Endothelial cell (in vitro differentiated cells): Measurements from ENCODE around the gene SASH1. TPM values are rescaled to one million over a fixed set of nuclear protein-coding genes. Genes with fewer than 3 reads are reported as not detected.

Source experiments
- DNase-seq: peaks from one replicate; pipeline ENCODE4 v3.0.0; 2021; ENCODE audit warnings: low spot score
- H3K27ac Mint-ChIP-seq: one replicate; pipeline ENCODE4 v1.8.0; 2021; ENCODE audit warnings: mixed read lengths, inconsistent platforms; ENCODE audit not compliant: unreplicated experiment
- H3K27me3 Mint-ChIP-seq: one replicate; pipeline ENCODE4 v1.8.0; 2021; ENCODE audit warnings: mild to moderate bottlenecking, moderate library complexity, mixed read lengths, inconsistent platforms; ENCODE audit not compliant: unreplicated experiment
- H3K36me3 Mint-ChIP-seq: one replicate; pipeline ENCODE4 v1.8.0; 2021; ENCODE audit warnings: mild to moderate bottlenecking, low read depth, mixed read lengths, inconsistent platforms; ENCODE audit not compliant: unreplicated experiment
- H3K4me1 Mint-ChIP-seq: one replicate; pipeline ENCODE4 v1.8.0; 2021; ENCODE audit warnings: mild to moderate bottlenecking, mixed read lengths, inconsistent platforms; ENCODE audit not compliant: unreplicated experiment
- H3K4me3 Mint-ChIP-seq: one replicate; pipeline ENCODE4 v1.8.0; 2021; ENCODE audit warnings: mild to moderate bottlenecking, mixed read lengths, inconsistent platforms; ENCODE audit not compliant: unreplicated experiment
- H3K9me3 Mint-ChIP-seq: one replicate; pipeline ENCODE4 v1.8.0; 2021; ENCODE audit warnings: mixed read lengths, inconsistent platforms; ENCODE audit not compliant: unreplicated experiment
- CTCF ChIP-seq: fragments of 200-600 bp; sonication (generic); IDR thresholded peaks from one replicate; pipeline ENCODE4 v1.5.0; 2021; ENCODE audit warnings: antibody characterized with exemption; ENCODE audit not compliant: unreplicated experiment
- total RNA-seq: library from RNA; stranded (reverse); fragmentation: NEBNext Ultra II Directional; extraction: Animal tissue kit (Norgen Biotek cat#: 25700); gene quantifications from one replicate; pipeline ENCODE4 v1.2.1, GENCODE V29; 2021; ENCODE audit not compliant: unreplicated experiment

The SASH1 gene
- total RNA-seq, 1 donor from 2014 or later, result 138 TPM

GRCh38 chr6:148325316-148326068, 17.1 kb upstream of the SASH1 start:
- H3K4me3 Mint-ChIP-seq, result no peak overlapping the region
- no peak for TF ChIP-seq CTCF
- no peak for DNase-seq
- H3K27me3 Mint-ChIP-seq, result no peaks in the 10 kb centered on the region
- no peaks in the 10 kb centered on the region for H3K9me3 Mint-ChIP-seq
- H3K4me1 Mint-ChIP-seq, result peaks cover 21% of the 10 kb centered on the region
- H3K36me3 Mint-ChIP-seq, result no peaks in the 10 kb centered on the region
- H3K27ac Mint-ChIP-seq, result no peak overlapping the region

- TF ChIP-seq CTCF, result no peak
- Mint-ChIP-seq H3K27me3 (no peaks in the 10 kb centered on the region), H3K4me3 (no peak overlapping the region), H3K9me3 (no peaks in the 10 kb centered on the region), H3K27ac (peak overlapping the region; percentile 4), H3K36me3 (no peaks in the 10 kb centered on the region), H3K4me1 (peaks cover 30% of the 10 kb centered on the region)
- no peak for DNase-seq
Observed at GRCh38 chr6:148328876-148329555, 13.6 kb upstream of the SASH1 start.

- no peak for DNase-seq
- Mint-ChIP-seq H3K27ac (peak overlapping the region; percentile 61), H3K4me3 (no peak overlapping the region), H3K4me1 (peaks cover 30% of the 10 kb centered on the region), H3K27me3 (no peaks in the 10 kb centered on the region), H3K36me3 (no peaks in the 10 kb centered on the region), H3K9me3 (no peaks in the 10 kb centered on the region)
- TF ChIP-seq CTCF, result no peak
Observed at GRCh38 chr6:148329596-148330381, 12.8 kb upstream of the SASH1 start.

GRCh38 chr6:148332088-148332487, 10.6 kb upstream of the SASH1 start:
- peaks cover 27% of the 10 kb centered on the region for H3K4me1 Mint-ChIP-seq
- H3K27ac Mint-ChIP-seq, result peak overlapping the region; percentile 65
- DNase-seq, result no peak
- no peaks in the 10 kb centered on the region for H3K36me3 Mint-ChIP-seq
- H3K4me3 Mint-ChIP-seq, result no peak overlapping the region
- H3K27me3 Mint-ChIP-seq, result no peaks in the 10 kb centered on the region
- no peaks in the 10 kb centered on the region for H3K9me3 Mint-ChIP-seq
- TF ChIP-seq CTCF, result no peak
